Neural cell (in vitro differentiated cells): ENCODE measurements around the gene FBXO42.

Experiments
- EP300 ChIP-seq: fragments of 450-650 bp; conservative IDR thresholded peaks from 2 replicates; pipeline ENCODE4 v1.6.1; 2014; ENCODE audit warnings: antibody characterized with exemption, mild to moderate bottlenecking, moderate library complexity; ENCODE audit not compliant: poor library complexity, severe bottlenecking
- EZH2 ChIP-seq: fragments of 200-600, 300-800 bp; shearing (Covaris generic), sonication (generic); IDR thresholded peaks from 2 replicates; pipeline ENCODE4 v1.6.1; 2014; ENCODE audit warnings: antibody characterized with exemption, low read length, borderline replicate concordance, mild to moderate bottlenecking; ENCODE audit not compliant: insufficient read depth, poor library complexity, severe bottlenecking
- MXI1 ChIP-seq: fragments of 450-650 bp; conservative IDR thresholded peaks from 2 replicates; pipeline ENCODE4 v1.6.1; 2014; ENCODE audit warnings: antibody characterized with exemption, mild to moderate bottlenecking; ENCODE audit not compliant: poor library complexity, severe bottlenecking
- RAD21 ChIP-seq: fragments of 450-650 bp; conservative IDR thresholded peaks from 2 replicates; pipeline ENCODE4 v1.6.1; 2014; ENCODE audit warnings: antibody characterized with exemption, mild to moderate bottlenecking, moderate library complexity
- SMC3 ChIP-seq: fragments of 450-650 bp; conservative IDR thresholded peaks from 2 replicates; pipeline ENCODE4 v1.6.1; 2014; ENCODE audit warnings: antibody characterized with exemption, mild to moderate bottlenecking, moderate library complexity; ENCODE audit not compliant: poor library complexity
- TAF1 ChIP-seq: IDR thresholded peaks from 2 replicates; pipeline ENCODE4 v1.6.1; 2012; ENCODE audit warnings: low read depth
- TF ChIP-seq, protein P1 (sequence below): fragments of 450-650 bp; IDR thresholded peaks from 2 replicates; pipeline ENCODE4 v1.5.1; 2014; ENCODE audit warnings: antibody characterized with exemption, mild to moderate bottlenecking, moderate library complexity; ENCODE audit not compliant: poor library complexity, severe bottlenecking
- TF ChIP-seq, protein P2 (sequence below): IDR thresholded peaks from 2 replicates; pipeline ENCODE4 v1.6.1; 2012; ENCODE audit warnings: borderline replicate concordance

DNA sequence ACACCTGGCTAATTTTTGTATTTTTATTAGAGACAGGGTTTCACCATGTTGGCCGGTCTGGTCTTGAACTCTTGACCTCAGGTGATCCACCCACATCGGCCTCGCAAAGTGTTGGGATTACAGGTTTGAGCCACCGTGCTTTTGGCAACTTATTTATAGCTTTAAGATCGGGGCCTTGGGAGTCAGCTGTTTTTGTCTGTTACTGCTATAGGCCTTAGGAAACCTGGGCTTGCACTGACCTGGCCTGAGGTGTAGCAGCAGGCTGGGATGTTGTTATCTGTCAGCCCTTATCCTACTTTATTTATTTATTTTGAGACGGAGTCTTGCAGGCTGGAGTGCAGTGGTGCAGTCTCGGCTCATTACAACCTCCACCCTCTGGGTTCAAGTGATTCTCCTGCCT, 26.2 kb upstream of the FBXO42 start:
- TF ChIP-seq TAF1 (no peak), MXI1 (no peak), EZH2 (no peak), RAD21 (no peak), EP300 (no peak), SMC3 (no peak)
- TF ChIP-seq, protein P1, sequence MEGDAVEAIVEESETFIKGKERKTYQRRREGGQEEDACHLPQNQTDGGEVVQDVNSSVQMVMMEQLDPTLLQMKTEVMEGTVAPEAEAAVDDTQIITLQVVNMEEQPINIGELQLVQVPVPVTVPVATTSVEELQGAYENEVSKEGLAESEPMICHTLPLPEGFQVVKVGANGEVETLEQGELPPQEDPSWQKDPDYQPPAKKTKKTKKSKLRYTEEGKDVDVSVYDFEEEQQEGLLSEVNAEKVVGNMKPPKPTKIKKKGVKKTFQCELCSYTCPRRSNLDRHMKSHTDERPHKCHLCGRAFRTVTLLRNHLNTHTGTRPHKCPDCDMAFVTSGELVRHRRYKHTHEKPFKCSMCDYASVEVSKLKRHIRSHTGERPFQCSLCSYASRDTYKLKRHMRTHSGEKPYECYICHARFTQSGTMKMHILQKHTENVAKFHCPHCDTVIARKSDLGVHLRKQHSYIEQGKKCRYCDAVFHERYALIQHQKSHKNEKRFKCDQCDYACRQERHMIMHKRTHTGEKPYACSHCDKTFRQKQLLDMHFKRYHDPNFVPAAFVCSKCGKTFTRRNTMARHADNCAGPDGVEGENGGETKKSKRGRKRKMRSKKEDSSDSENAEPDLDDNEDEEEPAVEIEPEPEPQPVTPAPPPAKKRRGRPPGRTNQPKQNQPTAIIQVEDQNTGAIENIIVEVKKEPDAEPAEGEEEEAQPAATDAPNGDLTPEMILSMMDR, result no peak
- TF ChIP-seq, protein P2, sequence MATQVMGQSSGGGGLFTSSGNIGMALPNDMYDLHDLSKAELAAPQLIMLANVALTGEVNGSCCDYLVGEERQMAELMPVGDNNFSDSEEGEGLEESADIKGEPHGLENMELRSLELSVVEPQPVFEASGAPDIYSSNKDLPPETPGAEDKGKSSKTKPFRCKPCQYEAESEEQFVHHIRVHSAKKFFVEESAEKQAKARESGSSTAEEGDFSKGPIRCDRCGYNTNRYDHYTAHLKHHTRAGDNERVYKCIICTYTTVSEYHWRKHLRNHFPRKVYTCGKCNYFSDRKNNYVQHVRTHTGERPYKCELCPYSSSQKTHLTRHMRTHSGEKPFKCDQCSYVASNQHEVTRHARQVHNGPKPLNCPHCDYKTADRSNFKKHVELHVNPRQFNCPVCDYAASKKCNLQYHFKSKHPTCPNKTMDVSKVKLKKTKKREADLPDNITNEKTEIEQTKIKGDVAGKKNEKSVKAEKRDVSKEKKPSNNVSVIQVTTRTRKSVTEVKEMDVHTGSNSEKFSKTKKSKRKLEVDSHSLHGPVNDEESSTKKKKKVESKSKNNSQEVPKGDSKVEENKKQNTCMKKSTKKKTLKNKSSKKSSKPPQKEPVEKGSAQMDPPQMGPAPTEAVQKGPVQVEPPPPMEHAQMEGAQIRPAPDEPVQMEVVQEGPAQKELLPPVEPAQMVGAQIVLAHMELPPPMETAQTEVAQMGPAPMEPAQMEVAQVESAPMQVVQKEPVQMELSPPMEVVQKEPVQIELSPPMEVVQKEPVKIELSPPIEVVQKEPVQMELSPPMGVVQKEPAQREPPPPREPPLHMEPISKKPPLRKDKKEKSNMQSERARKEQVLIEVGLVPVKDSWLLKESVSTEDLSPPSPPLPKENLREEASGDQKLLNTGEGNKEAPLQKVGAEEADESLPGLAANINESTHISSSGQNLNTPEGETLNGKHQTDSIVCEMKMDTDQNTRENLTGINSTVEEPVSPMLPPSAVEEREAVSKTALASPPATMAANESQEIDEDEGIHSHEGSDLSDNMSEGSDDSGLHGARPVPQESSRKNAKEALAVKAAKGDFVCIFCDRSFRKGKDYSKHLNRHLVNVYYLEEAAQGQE, result no peak
